Fibroblast of peridontal ligament (primary cell): Measurements from ENCODE around the gene KDM4D.
"Not testable (repeated sequence)": the region's sequence is repeated elsewhere in the genome, so short reads cannot be mapped to it uniquely, and the experiment has no call there.

Experiments used
- DNase-seq: peaks from one replicate; pipeline ENCODE4 v3.0.0-alpha.2; 2010; ENCODE audit errors: extremely low read depth

Gene KDM4D

DNA sequence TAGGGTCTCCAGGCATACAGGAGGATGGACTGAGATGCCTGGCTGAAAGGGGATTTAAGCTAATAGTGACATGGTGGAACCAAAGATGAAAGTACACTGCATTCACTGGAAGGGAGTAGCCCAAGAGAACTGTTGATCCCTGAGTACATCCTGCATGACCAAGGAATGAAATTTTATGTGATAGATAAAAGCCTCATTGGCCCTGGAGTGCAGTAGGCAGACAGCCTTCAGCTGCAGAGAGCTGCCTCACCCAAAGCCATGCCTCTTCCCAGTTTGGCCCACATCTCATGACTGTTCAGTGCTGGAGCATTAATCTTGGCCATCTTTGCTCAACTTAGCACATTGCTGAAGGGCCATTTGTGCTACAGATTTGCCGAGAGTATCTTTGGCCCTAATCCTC lies 59.5 kb downstream of the KDM4D start:
- DNase-seq: no peak

DNA sequence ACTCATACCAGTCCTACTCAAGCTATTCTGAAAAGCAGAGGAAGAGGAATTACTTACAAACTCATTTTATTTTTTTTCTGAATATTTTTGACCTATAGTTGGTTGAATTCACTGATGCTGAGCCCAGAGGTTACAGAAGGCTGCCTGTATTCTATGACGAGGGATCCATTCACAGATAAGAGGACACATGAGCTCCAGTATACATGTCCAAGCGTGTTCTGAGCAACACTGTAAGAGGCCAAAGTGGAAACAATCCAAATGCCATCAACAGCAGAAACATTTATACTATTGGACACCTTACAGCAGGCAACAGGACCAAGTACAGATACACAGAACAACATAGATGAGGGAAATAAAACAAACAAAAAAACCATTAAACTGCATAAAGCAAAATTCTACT lies 61.8 kb downstream of the KDM4D start:
- DNase-seq: no peak

DNA sequence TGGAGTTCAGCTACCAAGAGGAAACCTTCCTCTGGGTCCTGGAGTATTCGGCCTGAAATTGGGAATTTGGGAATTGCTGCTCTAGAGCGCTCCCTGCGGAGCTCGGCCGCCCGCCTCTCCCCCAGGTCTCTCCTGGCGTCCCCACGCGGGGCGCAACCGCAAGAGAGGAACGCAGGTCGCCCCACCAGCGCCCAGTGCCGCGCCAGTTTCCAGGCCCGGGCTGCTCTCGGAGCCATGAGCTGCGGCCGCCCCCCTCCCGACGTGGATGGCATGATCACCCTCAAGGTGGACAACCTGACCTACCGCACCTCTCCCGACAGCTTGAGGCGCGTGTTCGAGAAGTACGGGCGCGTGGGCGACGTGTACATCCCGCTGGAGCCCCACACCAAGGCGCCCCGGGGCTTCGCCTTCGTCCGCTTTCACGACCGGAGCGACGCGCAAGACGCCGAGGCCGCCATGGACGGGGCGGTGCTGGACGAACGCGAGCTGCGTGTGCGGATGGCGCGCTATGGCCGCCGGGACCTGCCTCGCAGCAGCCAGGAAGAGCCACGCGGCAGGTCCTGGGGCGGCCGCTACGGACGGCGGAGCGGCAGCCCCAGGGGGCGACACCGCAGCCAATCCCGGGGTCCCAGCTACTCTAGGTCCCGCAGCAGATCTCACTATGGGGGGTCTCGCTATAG lies 64.0 kb downstream of the KDM4D start:
- DNase-seq: not testable (repeated sequence)

DNA sequence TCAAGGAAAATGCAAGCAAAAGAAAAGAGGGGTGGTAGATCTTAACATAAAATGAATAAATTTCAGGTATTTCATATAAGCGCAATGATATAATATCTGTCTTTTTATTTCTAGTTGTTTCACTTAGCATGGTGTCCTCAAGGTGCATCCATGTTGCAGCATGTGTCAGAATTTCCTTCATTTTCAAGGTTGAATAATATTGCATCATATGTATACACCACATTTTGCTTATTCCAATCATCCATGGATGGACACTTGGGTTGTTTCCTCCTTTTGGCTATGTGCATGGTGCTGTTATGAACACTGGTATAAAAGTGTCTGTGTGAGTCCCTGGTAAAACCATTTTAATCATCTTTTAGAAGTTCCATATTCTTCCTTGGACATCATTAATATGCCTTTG lies 68.7 kb downstream of the KDM4D start:
- no peak for DNase-seq

DNA sequence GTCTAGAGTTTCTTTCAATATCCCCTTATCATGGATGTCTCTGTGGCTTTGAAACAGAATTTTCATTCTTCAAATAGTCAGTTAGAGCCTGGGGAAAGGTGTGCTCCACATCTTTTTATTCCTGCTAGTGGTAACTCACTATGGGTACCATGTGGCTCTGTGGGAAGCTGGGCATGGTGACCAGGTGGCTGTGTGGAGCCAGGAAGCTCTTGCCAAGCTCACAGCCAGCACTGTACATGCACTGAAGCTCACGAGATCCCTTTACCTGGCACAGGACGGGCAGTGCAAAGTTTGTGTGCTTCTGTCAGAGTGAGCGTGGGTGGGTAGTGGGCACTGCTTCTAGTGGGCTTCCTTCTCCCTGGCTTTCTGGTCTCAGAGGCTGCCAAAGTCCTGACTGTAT lies 69.4 kb downstream of the KDM4D start:
- no peak for DNase-seq

DNA sequence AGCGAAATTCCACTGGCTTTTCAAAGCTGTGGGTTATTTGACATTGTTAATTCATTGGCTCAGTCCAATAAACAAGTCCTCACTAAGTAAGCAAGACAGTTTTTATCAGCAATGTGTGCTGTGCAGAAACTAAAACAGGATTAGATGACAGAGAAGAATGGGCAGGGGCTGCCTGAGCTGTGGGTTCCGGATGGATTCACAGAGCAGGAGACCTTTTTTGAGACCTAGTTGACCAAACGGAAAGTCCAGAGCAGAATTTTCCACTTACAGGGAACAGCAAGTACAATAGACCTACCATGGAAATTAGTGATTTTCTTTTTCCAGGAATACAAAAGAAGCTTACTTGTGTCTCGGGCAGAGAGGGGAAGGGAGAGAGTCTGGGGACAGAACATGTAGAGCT lies 70.5 kb downstream of the KDM4D start:
- no peak for DNase-seq

DNA sequence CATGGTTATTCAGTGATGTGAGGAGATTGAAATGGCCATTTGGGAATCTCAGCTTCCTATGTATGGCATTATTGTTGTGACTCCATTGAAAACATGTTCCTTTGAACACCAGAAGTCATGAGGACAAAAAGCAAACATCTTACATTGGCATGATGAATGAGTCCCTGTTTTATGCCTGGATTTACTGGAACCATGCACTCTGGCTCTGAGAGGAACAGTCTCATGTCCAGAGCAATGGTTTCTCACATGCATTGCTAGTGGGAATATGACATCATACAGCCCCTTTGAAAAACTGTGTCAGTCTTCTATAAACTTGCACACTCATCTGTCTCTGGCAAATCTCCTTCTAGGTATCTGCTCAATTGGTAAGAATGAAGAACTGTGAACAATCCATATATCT lies 72.3 kb downstream of the KDM4D start:
- DNase-seq: no peak
